Bronchial epithelial cell (primary cell): ENCODE results near the gene ABCA3. TPM values are rescaled to one million over a fixed set of nuclear protein-coding genes. Genes with fewer than 3 reads are reported as not detected.

Source experiments
- DNase-seq: peaks from one replicate; pipeline ENCODE4 v3.0.0-alpha.2; 2010; ENCODE audit warnings: low read depth
- FAIRE-seq: peaks from 2 replicates; lab custom pipeline; 2011; peaks lifted over from hg19 to GRCh38; lab: Jason Lieb, UNC
- H3K27me3 ChIP-seq: 2 replicates; pipeline ENCODE4 v1.5.1; 2011; ENCODE audit warnings: low read length; ENCODE audit not compliant: control insufficient read depth, insufficient read depth
- H3K36me3 ChIP-seq: 2 replicates; pipeline ENCODE4 v1.5.1; 2011; ENCODE audit warnings: low read length; ENCODE audit not compliant: control insufficient read depth, insufficient read depth
- H3K4me3 ChIP-seq: 2 replicates; pipeline ENCODE4 v1.5.1; 2011; ENCODE audit warnings: mild to moderate bottlenecking, low read depth, low read length, control low read depth
- CTCF ChIP-seq: IDR thresholded peaks from 2 replicates; pipeline ENCODE4 v1.5.1; 2011; ENCODE audit warnings: mild to moderate bottlenecking, moderate library complexity, low read length, control low read depth, inconsistent platforms; ENCODE audit not compliant: insufficient read depth, severe bottlenecking
- total RNA-seq: library from RNA; depleted of rRNA; stranded (reverse); fragments of >200 nt; gene quantifications from 2 replicates; pipeline ENCODE4 v1.2.1, GENCODE V29; 2014

ABCA3 gene
- total RNA-seq, 1 donor from 2014 or later, result under 0.01 TPM

GRCh38 chr16:2233046-2233775 is 107.3 kb downstream of the ABCA3 start:
- DNase-seq, result no peak
- no peak for FAIRE-seq
- H3K4me3 ChIP-seq, result no peak overlapping the region
- H3K36me3 ChIP-seq, result peaks cover 35% of the 10 kb centered on the region
- TF ChIP-seq CTCF, result no peak
- peaks cover 16% of the 10 kb centered on the region for H3K27me3 ChIP-seq

- no peak for TF ChIP-seq CTCF
- DNase-seq (no peak), FAIRE-seq (no peak)
- H3K27me3 ChIP-seq, result peaks cover 11% of the 10 kb centered on the region
- peaks cover 38% of the 10 kb centered on the region for H3K36me3 ChIP-seq
- no peak overlapping the region for H3K4me3 ChIP-seq
Observed at GRCh38 chr16:2232094-2232990, 108.2 kb downstream of the ABCA3 start.

- H3K27me3 ChIP-seq, result peaks cover 4% of the 10 kb centered on the region
- H3K36me3 ChIP-seq, result peaks cover 39% of the 10 kb centered on the region
- H3K4me3 ChIP-seq, result no peak overlapping the region
- no peak for TF ChIP-seq CTCF
- DNase-seq, result peak; percentile 62
- FAIRE-seq, result peak; percentile 55
Observed at GRCh38 chr16:2231016-2231931, 109.3 kb downstream of the ABCA3 start.

- Histone ChIP-seq H3K4me3 (no peak overlapping the region), H3K36me3 (peaks cover 37% of the 10 kb centered on the region), H3K27me3 (no peaks in the 10 kb centered on the region)
- TF ChIP-seq CTCF, result no peak
- no peak for DNase-seq
- FAIRE-seq, result no peak
Observed at GRCh38 chr16:2230376-2230775, 110.2 kb downstream of the ABCA3 start.

- FAIRE-seq, result no peak
- H3K27me3 ChIP-seq, result no peaks in the 10 kb centered on the region
- DNase-seq, result no peak
- H3K36me3 ChIP-seq, result peaks cover 35% of the 10 kb centered on the region
- H3K4me3 ChIP-seq, result no peak overlapping the region
- no peak for TF ChIP-seq CTCF
Observed at GRCh38 chr16:2229632-2230250, 110.8 kb downstream of the ABCA3 start.
